GM12878 (cell line): ENCODE measurements around the gene PROSER2. TPM values are rescaled to one million over a fixed set of nuclear protein-coding genes. Genes with fewer than 3 reads are reported as not detected.

Experiments used
- ATAC-seq: fragments of 200-7000 bp; cut with Tn5 transposase; 3 replicates; pipeline ENCODE4 v1.9.1; 2020; ENCODE audit warnings: mild to moderate bottlenecking, moderate library complexity
- BruUV-seq: library from RNA; stranded (reverse); fragments of 400-500 nt; replicated peaks from 2 replicates; lab custom pipeline; 2021; lab: Mats Ljungman, UMichigan
- CTCF ChIA-PET: fragments of 300-600 bp; sonication (Branson Sonifier 250); formaldehyde crosslinking; extraction: SDS; loops from one replicate; lab custom pipeline; 2021; ENCODE audit warnings: inconsistent platforms; lab: Yijun Ruan, JAX
- POLR2A ChIA-PET: fragments of 350-600 bp; formaldehyde crosslinking; extraction: SDS; loops from one replicate; lab custom pipeline; 2021; ENCODE audit warnings: inconsistent platforms; lab: Charles Lee
- RAD21 ChIA-PET: fragments of 300-600 bp; sonication (Branson Sonifier 250); formaldehyde crosslinking; loops from one replicate; lab custom pipeline; 2023; ENCODE audit warnings: antibody characterized with exemption; ENCODE audit not compliant: unreplicated experiment; lab: Charles Lee
- SMC1A ChIA-PET: fragments of 300-600 bp; sonication (Branson Sonifier 250); formaldehyde crosslinking; loops from one replicate; lab custom pipeline; 2023; ENCODE audit not compliant: unreplicated experiment, uncharacterized antibody; lab: Charles Lee
- DNase-seq: peaks from one replicate; pipeline ENCODE4 v3.0.0-alpha.2; 2011; ENCODE audit warnings: low read depth, low spot score
- FAIRE-seq: peaks from 3 replicates; lab custom pipeline; 2011; peaks lifted over from hg19 to GRCh38; lab: Jason Lieb, UNC
- H2AFZ ChIP-seq: 2 replicates; pipeline ENCODE4 v1.6.0; 2011; ENCODE audit warnings: low read depth, low read length, control low read depth; ENCODE audit not compliant: control insufficient read depth
- H3K27ac ChIP-seq: 2 replicates; pipeline ENCODE4 v1.5.1; 2011; ENCODE audit warnings: control low read depth; ENCODE audit not compliant: control insufficient read depth, insufficient read depth
- H3K27me3 ChIP-seq, 2 experiments: replicated peaks in 1 of 2; 2 replicates each; pipeline versions ENCODE4 v1.6.0 to v1.6.1; 2011; ENCODE audit warnings: low read length in 1 of 2; ENCODE audit not compliant: control insufficient read depth in 2 of 2, insufficient read depth in 2 of 2
- H3K36me3 ChIP-seq, 2 experiments: 2 replicates each; pipeline ENCODE4 v1.5.1; 2011; ENCODE audit warnings: low read length in 1 of 2; ENCODE audit not compliant: control insufficient read depth in 2 of 2, insufficient read depth in 2 of 2
- H3K4me1 ChIP-seq: 2 replicates; pipeline ENCODE4 v1.6.1; 2011; ENCODE audit warnings: mild to moderate bottlenecking, low read length, moderate library complexity, mixed read lengths; ENCODE audit not compliant: control insufficient read depth, insufficient read depth
- H3K4me2 ChIP-seq: 2 replicates; pipeline ENCODE4 v1.6.0; 2011; ENCODE audit warnings: control low read depth; ENCODE audit not compliant: control insufficient read depth, insufficient read depth
- H3K4me3 ChIP-seq: fragments of 200-600 bp; sonication (generic); 2 replicates; pipeline ENCODE4 v1.5.1; 2016
- H3K79me2 ChIP-seq: 2 replicates; pipeline ENCODE4 v1.6.0; 2011; ENCODE audit warnings: low read length; ENCODE audit not compliant: control insufficient read depth, insufficient read depth
- H3K9ac ChIP-seq: 2 replicates; pipeline ENCODE4 v1.8.0; 2011; ENCODE audit warnings: low read length, control low read depth, mixed read lengths; ENCODE audit not compliant: control insufficient read depth, insufficient read depth
- H3K9me3 ChIP-seq: replicated peaks from 3 replicates; pipeline ENCODE4 v1.5.1; 2011; ENCODE audit warnings: mild to moderate bottlenecking, low read length; ENCODE audit not compliant: control insufficient read depth, insufficient read depth
- H4K20me1 ChIP-seq: 2 replicates; pipeline ENCODE4 v1.6.0; 2011; ENCODE audit not compliant: control insufficient read depth, insufficient read depth
- BMI1 ChIP-seq: fragments of 450-650 bp; IDR thresholded peaks from 2 replicates; pipeline ENCODE4 v1.6.1; 2016; ENCODE audit warnings: mild to moderate bottlenecking, moderate library complexity, borderline replicate concordance
- DPF2 ChIP-seq: fragments of 450-650 bp; IDR thresholded peaks from 2 replicates; pipeline ENCODE4 v1.6.1; 2017; ENCODE audit warnings: mild to moderate bottlenecking
- FOS ChIP-seq: IDR thresholded peaks from 3 replicates; pipeline ENCODE4 v1.6.1; 2011; ENCODE audit warnings: borderline replicate concordance; ENCODE audit not compliant: insufficient read length; ENCODE audit errors: extremely low read depth
- GATAD2B ChIP-seq: fragments of 450-650 bp; conservative IDR thresholded peaks from 2 replicates; pipeline ENCODE4 v1.6.1; 2017; ENCODE audit warnings: low read depth, mild to moderate bottlenecking, moderate library complexity
- HDAC6 ChIP-seq: fragments of 200-600 bp; sonication (generic); IDR thresholded peaks from one replicate; pipeline ENCODE4 v1.8.0; 2017; ENCODE audit warnings: antibody characterized with exemption; ENCODE audit not compliant: unreplicated experiment
- MTA2 ChIP-seq: fragments of 450-650 bp; IDR thresholded peaks from 2 replicates; pipeline ENCODE4 v1.6.1; 2016; ENCODE audit warnings: low read depth, mild to moderate bottlenecking, moderate library complexity
- NFXL1 ChIP-seq: fragments of 450-650 bp; IDR thresholded peaks from 2 replicates; pipeline ENCODE4 v1.6.1; 2017; ENCODE audit warnings: antibody characterized with exemption, mild to moderate bottlenecking, borderline replicate concordance
- PBX3 ChIP-seq: IDR thresholded peaks from 2 replicates; pipeline ENCODE4 v1.6.1; 2011; ENCODE audit warnings: mild to moderate bottlenecking, low read depth, low read length, moderate library complexity; ENCODE audit not compliant: insufficient replicate concordance
- RFX5 ChIP-seq: IDR thresholded peaks from 2 replicates; pipeline ENCODE4 v1.6.1; 2011; ENCODE audit warnings: low read depth, low read length, improper control_type of control experiment
- ZZZ3 ChIP-seq: IDR thresholded peaks from 2 replicates; pipeline ENCODE4 v1.6.1; 2011; ENCODE audit warnings: low read depth; ENCODE audit not compliant: control insufficient read depth, insufficient read length
- WGBS: methylation state at CpG from one replicate; pipeline ENCODE4 v1.1.6; 2016; ENCODE audit warnings: low lambda C conversion rate; ENCODE audit not compliant: insufficient replicate concordance, insufficient coverage; ENCODE audit errors: missing lambda C conversion rate; 5-methylcytosine and 5-hydroxymethylcytosine counted together
- in situ Hi-C: fragments of 300-500 bp; cut with MboI; formaldehyde crosslinking; loops from 9 replicates; pipeline ENCODE4 v1.14.3; 2018; ENCODE audit warnings: mixed read lengths
- intact Hi-C: fragments of 100-400 bp; cut with micrococcal nuclease; formaldehyde crosslinking; loops from one replicate; pipeline ENCODE4 v1.14.2; 2022; ENCODE audit not compliant: unreplicated experiment
- polyA plus RNA-seq, 11 experiments: library from polyadenylated mRNA; depleted of rRNA in 4 of 11; unstranded in 6 of 11; stranded (reverse) in 5 of 11; fragments of >200 nt; fragmentation: Nextera tagmentation in 4 of 11; fragmentation: Illumina TruSeq in 1 of 11; extraction: Ambion mirVana in 4 of 11; extraction: Trizol in 1 of 11; gene quantifications; 1 replicate in 1 of 11; 2 replicates in 10 of 11; pipeline versions ENCODE4 v1.2.1 to v1.2.3, GENCODE V29; 2011 to 2016; ENCODE audit warnings: inconsistent platforms in 2 of 11, missing spikeins in 2 of 11, low read depth in 1 of 11
- total RNA-seq, 4 experiments: library from RNA; depleted of rRNA in 3 of 4; stranded (reverse); fragments of >200 nt in 3 of 4; fragmentation: Illumina TruSeq in 1 of 4; extraction: Trizol in 1 of 4; gene quantifications; 2 replicates each; pipeline versions ENCODE4 v1.2.1 to v1.2.3, GENCODE V29; 2013 to 2021

Gene PROSER2
- total and polyA plus RNA-seq, 10 of the 15 experiments (the other 5 are each of a cell fraction or from before 2014, with no cell fraction given): 0.04 to 0.25 (median 0.07) TPM; not detected in 6

DNA sequence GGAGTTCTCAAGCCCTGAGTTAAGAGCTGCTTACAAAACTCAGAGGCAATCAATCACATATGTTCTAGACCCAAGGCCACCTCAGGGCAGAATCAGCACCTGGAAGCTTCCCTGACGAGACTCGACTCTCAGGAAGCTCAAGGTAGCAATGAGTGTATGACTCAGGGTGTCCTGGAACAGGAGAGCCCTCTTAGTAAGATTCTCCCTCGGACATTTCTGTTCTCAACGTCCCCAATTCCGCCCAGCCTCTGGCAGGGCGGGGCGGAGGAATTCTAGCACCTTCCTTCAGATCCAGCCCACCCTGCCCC, 39.6 kb upstream of the PROSER2 start:
- Histone ChIP-seq H3K9ac (no peak overlapping the region), H3K9me3 (no peaks in the 10 kb centered on the region; the same call in 2 of the 3 replicates), H3K4me3 (no peak overlapping the region), H3K27ac (no peak overlapping the region), H3K27me3 (no peaks in the 10 kb centered on the region; a peak in 1 of 4 replicates), H3K4me1 (no peaks in the 10 kb centered on the region), H4K20me1 (no peaks in the 10 kb centered on the region), H3K79me2 (no peaks in the 10 kb centered on the region), H3K36me3 (no peaks in the 10 kb centered on the region), H3K4me2 (no peak overlapping the region), H2AFZ (no peak overlapping the region)
- POLR2A ChIA-PET: no interaction called here
- in situ Hi-C loops (no loop called here), intact Hi-C loops (no loop called here)
- no TSS peak for BruUV-seq
- 60% methylated on average over 7 of the region's 7 CpGs for WGBS
- no peak for TF ChIP-seq BMI1
- TF ChIP-seq FOS: no peak
- no peak for TF ChIP-seq ZZZ3
- TF ChIP-seq NFXL1: no peak
- TF ChIP-seq HDAC6: no peak
- no peak for TF ChIP-seq DPF2
- no peak for TF ChIP-seq PBX3
- no peak for TF ChIP-seq GATAD2B
- TF ChIP-seq RFX5: no peak
- no peak for TF ChIP-seq MTA2
- RAD21 ChIA-PET: interaction anchor here (0.6 to 1.3 kb wide), 3 partner anchors 18 to 208 kb away, joined by 3 to 9 read pairs (median 3); no protein-coding TSS in a partner anchor
- SMC1A ChIA-PET: interaction anchor here (0.8 to 2.4 kb wide), 8 partner anchors 26 to 210 kb away, joined by 3 to 12 read pairs (median 6); no protein-coding TSS in a partner anchor
- ATAC-seq: no peak
- FAIRE-seq: no peak
- CTCF ChIA-PET: interaction anchor here (0.6 to 3.8 kb wide), 28 partner anchors 10 to 433 kb away, joined by 3 to 36 read pairs (median 4); no protein-coding TSS in a partner anchor
- DNase-seq: no peak
